Neutrophil (primary cell): Measurements from ENCODE around the gene ASCL5.

Experiments used
- H3K27ac ChIP-seq: fragments of 200-600 bp; sonication (generic); 2 replicates; pipeline ENCODE4 v1.5.1; 2016; ENCODE audit warnings: mild to moderate bottlenecking, moderate library complexity
- H3K27me3 ChIP-seq: fragments of 200-600 bp; sonication (generic); 2 replicates; pipeline ENCODE4 v1.6.0; 2016; ENCODE audit warnings: mild to moderate bottlenecking
- H3K36me3 ChIP-seq: fragments of 200-600 bp; sonication (generic); 2 replicates; pipeline ENCODE4 v1.5.1; 2017
- H3K4me1 ChIP-seq, 2 experiments: fragments of 200-600 bp in 1 of 2; sonication (generic) in 1 of 2; 1 replicate in 1 of 2; 2 replicates in 1 of 2; pipeline versions ENCODE4 v1.5.1 to v1.6.1; 2013 to 2016; ENCODE audit warnings: low read depth in 1 of 2, low read length in 1 of 2, mild to moderate bottlenecking in 1 of 2, moderate library complexity in 1 of 2; ENCODE audit not compliant: control insufficient read depth in 1 of 2, insufficient read depth in 1 of 2
- H3K4me3 ChIP-seq, 2 experiments: fragments of 200-600 bp in 1 of 2; sonication (generic) in 1 of 2; 1 replicate in 1 of 2; 2 replicates in 1 of 2; pipeline ENCODE4 v1.5.1; 2013 to 2016; ENCODE audit warnings: low read depth in 1 of 2, low read length in 1 of 2, mild to moderate bottlenecking in 1 of 2, moderate library complexity in 1 of 2
- H3K9me3 ChIP-seq: fragments of 200-600 bp; sonication (generic); 2 replicates; pipeline ENCODE4 v1.5.1; 2016
- TF ChIP-seq, protein P1 (sequence below): fragments of 200-600 bp; sonication (generic); IDR thresholded peaks from 2 replicates; pipeline ENCODE4 v1.5.1; 2016; ENCODE audit warnings: antibody characterized with exemption

Gene ASCL5

DNA sequence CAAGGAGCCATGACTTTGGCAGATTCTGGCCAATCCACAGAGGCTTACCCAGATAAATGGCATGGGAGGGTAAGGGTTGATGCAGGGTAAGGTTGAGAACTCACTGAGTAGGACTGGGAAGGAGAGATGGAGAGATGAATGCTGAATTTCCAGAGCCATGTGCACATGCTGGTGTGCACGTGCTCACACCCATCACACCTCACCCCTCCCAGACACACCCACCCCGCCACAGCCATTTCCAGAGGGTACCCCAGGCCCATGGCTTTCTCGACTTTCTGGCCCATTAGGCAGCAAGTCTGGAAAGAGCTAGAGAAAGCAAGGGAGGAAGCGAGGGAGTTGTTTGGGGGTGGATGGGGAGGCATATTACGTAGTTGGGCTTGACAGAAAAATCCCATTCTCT lies 16.4 kb downstream of the ASCL5 start:
- peaks cover 8 to 12% of the 10 kb centered on the region in 2 experiments for H3K4me1 ChIP-seq
- TF ChIP-seq, protein P1, sequence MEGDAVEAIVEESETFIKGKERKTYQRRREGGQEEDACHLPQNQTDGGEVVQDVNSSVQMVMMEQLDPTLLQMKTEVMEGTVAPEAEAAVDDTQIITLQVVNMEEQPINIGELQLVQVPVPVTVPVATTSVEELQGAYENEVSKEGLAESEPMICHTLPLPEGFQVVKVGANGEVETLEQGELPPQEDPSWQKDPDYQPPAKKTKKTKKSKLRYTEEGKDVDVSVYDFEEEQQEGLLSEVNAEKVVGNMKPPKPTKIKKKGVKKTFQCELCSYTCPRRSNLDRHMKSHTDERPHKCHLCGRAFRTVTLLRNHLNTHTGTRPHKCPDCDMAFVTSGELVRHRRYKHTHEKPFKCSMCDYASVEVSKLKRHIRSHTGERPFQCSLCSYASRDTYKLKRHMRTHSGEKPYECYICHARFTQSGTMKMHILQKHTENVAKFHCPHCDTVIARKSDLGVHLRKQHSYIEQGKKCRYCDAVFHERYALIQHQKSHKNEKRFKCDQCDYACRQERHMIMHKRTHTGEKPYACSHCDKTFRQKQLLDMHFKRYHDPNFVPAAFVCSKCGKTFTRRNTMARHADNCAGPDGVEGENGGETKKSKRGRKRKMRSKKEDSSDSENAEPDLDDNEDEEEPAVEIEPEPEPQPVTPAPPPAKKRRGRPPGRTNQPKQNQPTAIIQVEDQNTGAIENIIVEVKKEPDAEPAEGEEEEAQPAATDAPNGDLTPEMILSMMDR: no peak
- H3K9me3 ChIP-seq: no peaks in the 10 kb centered on the region
- no peak overlapping the region for H3K4me3 ChIP-seq
- no peak overlapping the region for H3K27ac ChIP-seq
- no peaks in the 10 kb centered on the region for H3K36me3 ChIP-seq
- peaks cover 41% of the 10 kb centered on the region for H3K27me3 ChIP-seq

DNA sequence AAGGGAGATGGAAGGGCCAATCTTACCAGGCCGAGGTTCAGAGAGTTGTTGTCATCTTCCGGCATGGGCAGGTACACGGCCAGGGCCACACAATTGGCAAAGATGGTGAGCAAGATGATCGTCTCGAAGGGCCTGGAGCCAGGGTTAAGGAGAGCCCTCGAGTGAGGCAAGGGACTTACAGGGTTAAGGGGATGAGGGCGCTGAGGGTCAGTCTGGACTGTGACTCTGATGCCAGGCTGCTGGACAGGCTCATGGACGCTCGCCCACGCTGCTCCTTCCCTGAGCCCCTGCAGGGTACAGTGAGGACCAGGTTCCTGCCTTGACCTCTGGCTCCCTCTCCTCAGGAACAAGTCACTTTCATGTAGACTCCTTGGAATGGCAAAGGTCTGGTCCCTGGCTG lies 16.8 kb downstream of the ASCL5 start:
- Histone ChIP-seq H3K36me3 (no peaks in the 10 kb centered on the region), H3K4me1 (peaks cover 8 to 12% of the 10 kb centered on the region in 2 experiments), H3K27me3 (peaks cover 37% of the 10 kb centered on the region), H3K9me3 (no peaks in the 10 kb centered on the region), H3K4me3 (no peak overlapping the region), H3K27ac (no peak overlapping the region)
- TF ChIP-seq, protein P1: no peak

DNA sequence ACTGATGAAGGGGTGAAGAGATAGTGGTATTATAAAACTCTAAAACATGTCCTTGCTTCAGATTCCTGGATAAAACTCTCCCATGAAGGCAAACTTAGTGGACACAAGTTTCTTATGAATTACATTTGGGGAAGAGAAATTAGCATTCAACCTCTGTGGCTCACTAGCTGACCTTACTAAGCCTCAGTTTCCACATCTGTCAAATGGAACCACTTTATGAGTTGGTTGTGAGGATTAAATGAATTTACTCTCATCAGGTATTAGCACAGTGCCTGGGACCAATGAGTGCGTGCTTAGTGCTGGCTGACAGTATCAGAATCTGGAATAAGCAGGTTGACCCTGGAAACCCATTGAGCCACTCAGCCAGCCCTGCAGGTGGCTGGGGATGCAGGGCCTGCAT lies 17.3 kb downstream of the ASCL5 start:
- TF ChIP-seq, protein P1: no peak
- Histone ChIP-seq H3K4me3 (no peak overlapping the region), H3K36me3 (no peaks in the 10 kb centered on the region), H3K27me3 (peaks cover 32% of the 10 kb centered on the region), H3K4me1 (peaks cover 5 to 8% of the 10 kb centered on the region in 2 experiments), H3K27ac (no peak overlapping the region), H3K9me3 (no peaks in the 10 kb centered on the region)

DNA sequence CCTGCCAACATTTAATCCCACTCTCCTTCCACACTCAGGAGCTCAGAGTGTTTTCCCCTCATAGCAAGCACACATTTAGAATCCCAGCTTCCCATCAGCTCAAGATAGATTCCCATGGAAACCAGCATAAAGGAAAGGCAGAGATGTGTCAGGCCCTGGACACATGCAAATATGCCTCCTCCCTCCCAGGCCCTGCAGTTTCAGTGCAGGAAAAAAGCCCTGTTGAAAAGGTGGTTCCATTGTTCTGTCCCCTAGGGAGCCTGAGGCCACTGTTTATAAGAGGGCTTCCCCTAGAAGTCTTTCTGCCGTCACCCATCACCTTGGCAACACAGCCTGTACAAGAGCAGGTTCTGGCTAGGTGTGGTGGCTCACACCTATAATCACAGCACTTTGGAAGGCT lies 18.4 kb downstream of the ASCL5 start:
- TF ChIP-seq, protein P1: no peak

DNA sequence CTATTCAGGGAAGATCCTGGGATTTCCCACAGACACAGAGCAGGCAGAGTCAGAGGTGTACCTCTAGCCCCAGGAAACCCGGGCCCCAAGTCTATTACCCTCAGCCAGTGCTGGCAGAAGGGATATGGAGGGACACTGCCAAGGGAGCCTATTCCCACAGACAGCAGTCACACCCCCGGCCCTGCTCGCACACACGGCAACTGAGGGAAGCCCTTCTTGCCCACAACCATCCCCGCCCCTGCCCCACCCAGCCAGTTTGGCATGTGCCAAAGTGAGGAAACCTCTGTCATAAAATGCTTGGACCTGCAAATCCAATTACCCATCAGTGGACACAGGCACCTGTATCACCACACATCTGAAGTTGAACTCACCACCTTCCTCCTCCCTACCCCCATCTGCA lies 21.3 kb downstream of the ASCL5 start:
- Histone ChIP-seq H3K36me3 (no peaks in the 10 kb centered on the region), H3K9me3 (no peaks in the 10 kb centered on the region), H3K27me3 (no peaks in the 10 kb centered on the region), H3K4me1 (no peaks in the 10 kb centered on the region), H3K27ac (no peak overlapping the region), H3K4me3 (no peak overlapping the region)
- TF ChIP-seq, protein P1: no peak

More for the DNA sequence above, 18.4 kb downstream of the ASCL5 start:
- no peak overlapping the region for H3K4me3 ChIP-seq
- H3K27me3 ChIP-seq: peaks cover 21% of the 10 kb centered on the region
- H3K27ac ChIP-seq: no peak overlapping the region
- H3K9me3 ChIP-seq: no peaks in the 10 kb centered on the region
- no peaks in the 10 kb centered on the region for H3K36me3 ChIP-seq
- no peaks in the 10 kb centered on the region for H3K4me1 ChIP-seq

DNA sequence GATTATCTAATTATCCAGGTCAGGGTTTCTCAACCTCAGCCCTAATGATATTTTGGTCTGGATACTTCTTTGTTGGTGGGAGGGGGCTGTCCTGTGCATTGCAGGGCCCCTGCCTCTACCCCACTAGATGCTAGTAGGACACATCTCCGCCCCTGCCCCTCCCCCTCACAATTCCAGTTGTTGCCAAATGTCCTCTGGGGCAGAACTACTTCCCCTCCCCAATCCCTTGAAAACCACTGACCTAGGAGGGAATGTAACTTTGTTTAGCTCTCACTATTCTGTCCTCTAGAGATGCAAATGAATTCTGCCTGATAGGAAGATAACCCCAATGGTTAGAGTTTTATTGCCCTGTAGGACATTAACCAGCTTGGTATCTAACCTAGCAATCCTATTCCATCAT lies 22.8 kb downstream of the ASCL5 start:
- Histone ChIP-seq H3K27ac (no peak overlapping the region), H3K4me3 (no peak overlapping the region), H3K36me3 (no peaks in the 10 kb centered on the region), H3K27me3 (no peaks in the 10 kb centered on the region), H3K4me1 (no peaks in the 10 kb centered on the region), H3K9me3 (no peaks in the 10 kb centered on the region)
- TF ChIP-seq, protein P1: no peak
